GM18520 (cell line): ENCODE data around the gene NPM3.

Source experiments
- ATAC-seq: cut with Tn5 transposase; IDR thresholded peaks from one replicate; pipeline ENCODE4 v1.9.1; 2021; ENCODE audit not compliant: unreplicated experiment

The NPM3 gene

GRCh38 chr10:101775273-101776160 is 7.7 kb downstream of the NPM3 start, which contains the start of gene FGF8:
Gene FGF8, minus strand, starts transcription at chr10:101776114. Its CDS starts 214 bp downstream, at chr10:101775900.
- ATAC-seq, result no peak

GRCh38 chr10:101774589-101775272 is 8.5 kb downstream of the NPM3 start:
- no peak for ATAC-seq

GRCh38 chr10:101773923-101774588 is 9.2 kb downstream of the NPM3 start:
- no peak for ATAC-seq

- ATAC-seq, result no peak
Observed at GRCh38 chr10:101772895-101773761, 10.1 kb downstream of the NPM3 start.

GRCh38 chr10:101772017-101772894 is 11.0 kb downstream of the NPM3 start:
- no peak for ATAC-seq

GRCh38 chr10:101771380-101771779 is 11.9 kb downstream of the NPM3 start:
- ATAC-seq, result no peak

- ATAC-seq, result no peak
Observed at GRCh38 chr10:101770331-101771215, 12.7 kb downstream of the NPM3 start.

GRCh38 chr10:101769541-101770180 is 13.6 kb downstream of the NPM3 start:
- ATAC-seq, result no peak

- no peak for ATAC-seq
Observed at GRCh38 chr10:101768791-101769170, 14.5 kb downstream of the NPM3 start.

GRCh38 chr10:101767966-101768790 is 15.1 kb downstream of the NPM3 start:
- ATAC-seq, result no peak

- no peak for ATAC-seq
Observed at GRCh38 chr10:101767600-101767945, 15.7 kb downstream of the NPM3 start.

- no peak for ATAC-seq
Observed at GRCh38 chr10:101766753-101767599, 16.3 kb downstream of the NPM3 start.

GRCh38 chr10:101766306-101766705 is 16.9 kb downstream of the NPM3 start:
- ATAC-seq, result no peak

- ATAC-seq, result no peak
Observed at GRCh38 chr10:101763141-101763846, 20.0 kb downstream of the NPM3 start.

GRCh38 chr10:101762736-101763135 is 20.5 kb downstream of the NPM3 start:
- ATAC-seq, result no peak

- no peak for ATAC-seq
Observed at GRCh38 chr10:101761226-101761625, 22.0 kb downstream of the NPM3 start.
